K562 (cell line): ENCODE results near the gene POLR2A. TPM values are rescaled to one million over a fixed set of nuclear protein-coding genes. Genes with fewer than 3 reads are reported as not detected.

Experiments used
- CHCHD3 ChIP-seq: fragments of 250-450 bp; sonication (Bioruptor Pico); IDR thresholded peaks from 2 replicates; pipeline ENCODE4 v2.1.2; 2022; ENCODE audit warnings: mild to moderate bottlenecking
- MBD1 ChIP-seq: fragments of 250-450 bp; sonication (Bioruptor Pico); IDR thresholded peaks from 2 replicates; pipeline ENCODE4 v1.8.0; 2022; ENCODE audit warnings: inconsistent platforms
- MGA ChIP-seq: fragments of 450-650 bp; IDR thresholded peaks from 2 replicates; pipeline ENCODE4 v1.6.1; 2016; ENCODE audit warnings: mild to moderate bottlenecking, moderate library complexity
- TCFL5 ChIP-seq: fragments of 250-450 bp; sonication (Bioruptor Pico); conservative IDR thresholded peaks from 2 replicates; pipeline ENCODE4 v1.6.1; 2021; ENCODE audit warnings: mild to moderate bottlenecking, moderate library complexity, matching md5 sums
- ZBTB9 ChIP-seq: fragments of 450-650 bp; formaldehyde crosslinking; IDR thresholded peaks from 2 replicates; pipeline ENCODE4 v1.4.0; 2020; ENCODE audit warnings: mild to moderate bottlenecking, moderate library complexity
- ZC3H11A ChIP-seq: IDR thresholded peaks from 2 replicates; pipeline ENCODE4 v1.6.1; 2012; ENCODE audit warnings: low read depth, low read length, improper control_type of control experiment
- ZNF561 ChIP-seq: fragments of 450-650 bp; formaldehyde crosslinking; conservative IDR thresholded peaks from 2 replicates; pipeline ENCODE4 v1.4.0; 2020; ENCODE audit warnings: mild to moderate bottlenecking, moderate library complexity
- ZNF76 ChIP-seq: fragments of 250-450 bp; sonication (Bioruptor Pico); IDR thresholded peaks from 2 replicates; pipeline ENCODE4 v1.4.0; 2020; ENCODE audit warnings: mild to moderate bottlenecking, moderate library complexity, borderline replicate concordance
- polyA plus RNA-seq, 8 experiments: library from polyadenylated mRNA; depleted of rRNA in 4 of 8; stranded (reverse) in 5 of 8; unstranded in 3 of 8; fragments of >200 nt; fragmentation: Nextera tagmentation in 2 of 8; fragmentation: Illumina TruSeq in 1 of 8; extraction: Ambion mirVana in 2 of 8; extraction: Trizol in 1 of 8; gene quantifications; 2 replicates each; pipeline versions ENCODE4 v1.2.1 to v1.2.3, GENCODE V29; 2011 to 2014; ENCODE audit warnings: inconsistent platforms in 1 of 8, missing spikeins in 1 of 8
- total RNA-seq, 7 experiments: library from RNA; depleted of rRNA in 6 of 7; stranded (reverse); fragments of >200 nt in 6 of 7; fragmentation: Illumina TruSeq in 2 of 7; extraction: Trizol in 2 of 7; gene quantifications; 2 replicates each; pipeline versions ENCODE4 v1.2.1 to v1.2.3, GENCODE V29; 2011 to 2021; ENCODE audit warnings: low replicate concordance in 1 of 7
- TF ChIP-seq, protein P1 (sequence below), 2 experiments: fragments of 450-650 bp; conservative IDR thresholded peaks; 2 replicates each; pipeline ENCODE4 v1.6.1; 2017; ENCODE audit warnings: mild to moderate bottlenecking in 2 of 2, moderate library complexity in 2 of 2

The POLR2A gene
- total and polyA plus RNA-seq, 9 of the 15 experiments (the other 6 are each of a cell fraction or from before 2014, with no cell fraction given) = 1.3 to 109 (median 12.4) TPM

DNA sequence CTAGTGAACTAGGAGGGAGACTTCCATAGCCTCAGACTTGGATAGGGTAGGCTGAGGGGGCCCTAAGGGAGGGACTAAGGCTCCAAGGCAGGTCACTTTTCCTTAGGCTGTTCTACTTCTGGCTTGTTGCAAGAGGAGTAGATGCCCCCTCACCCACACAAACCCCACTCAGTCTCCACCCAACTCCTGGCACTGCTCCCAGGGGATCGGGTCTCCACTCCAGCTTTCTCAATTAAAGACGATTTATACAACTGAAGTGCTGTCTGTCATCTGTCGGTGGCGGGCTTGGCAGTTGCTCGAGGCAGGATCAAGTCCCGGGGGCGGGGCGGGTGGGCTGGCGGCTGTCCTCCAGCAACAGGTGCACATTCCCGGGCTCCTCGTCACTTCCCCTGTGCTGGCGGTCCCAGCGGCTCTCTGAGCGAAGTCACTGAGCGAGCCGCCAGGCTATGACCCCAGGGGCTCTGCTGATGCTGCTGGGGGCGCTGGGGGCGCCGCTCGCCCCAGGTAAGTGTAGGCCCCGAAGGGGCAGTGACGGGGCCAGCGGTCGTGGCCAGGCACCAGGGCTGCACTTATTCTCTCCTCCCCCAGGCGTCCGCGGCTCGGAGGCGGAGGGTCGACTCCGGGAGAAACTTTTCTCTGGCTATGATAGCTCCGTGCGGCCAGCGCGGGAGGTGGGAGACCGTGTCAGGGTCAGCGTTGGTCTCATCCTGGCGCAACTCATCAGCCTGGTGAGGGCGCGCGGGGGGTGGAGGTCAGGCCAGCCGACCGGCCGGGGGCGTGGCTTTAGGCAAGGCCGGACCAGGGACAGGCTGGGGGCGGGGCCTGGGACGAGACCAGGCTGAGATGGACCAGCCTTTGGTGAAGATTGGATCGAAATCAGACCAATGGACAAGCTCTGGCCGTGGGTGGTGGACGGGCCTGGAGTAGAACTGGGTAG is 39.2 kb upstream of the POLR2A start, which contains the start of gene CHRNB1 (continued):
- TF ChIP-seq, protein P1, sequence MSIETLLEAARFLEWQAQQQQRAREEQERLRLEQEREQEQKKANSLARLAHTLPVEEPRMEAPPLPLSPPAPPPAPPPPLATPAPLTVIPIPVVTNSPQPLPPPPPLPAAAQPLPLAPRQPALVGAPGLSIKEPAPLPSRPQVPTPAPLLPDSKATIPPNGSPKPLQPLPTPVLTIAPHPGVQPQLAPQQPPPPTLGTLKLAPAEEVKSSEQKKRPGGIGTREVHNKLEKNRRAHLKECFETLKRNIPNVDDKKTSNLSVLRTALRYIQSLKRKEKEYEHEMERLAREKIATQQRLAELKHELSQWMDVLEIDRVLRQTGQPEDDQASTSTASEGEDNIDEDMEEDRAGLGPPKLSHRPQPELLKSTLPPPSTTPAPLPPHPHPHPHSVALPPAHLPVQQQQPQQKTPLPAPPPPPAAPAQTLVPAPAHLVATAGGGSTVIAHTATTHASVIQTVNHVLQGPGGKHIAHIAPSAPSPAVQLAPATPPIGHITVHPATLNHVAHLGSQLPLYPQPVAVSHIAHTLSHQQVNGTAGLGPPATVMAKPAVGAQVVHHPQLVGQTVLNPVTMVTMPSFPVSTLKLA (conservative IDR thresholded peaks at IDR 0.05) = peak in 1 of 2 experiments; percentile 20; a peak in 1 of 4 replicates
- TF ChIP-seq MBD1 (CRISPR knock-in tag) (no peak), ZNF561 (no peak), ZBTB9 (CRISPR knock-in tag) (no peak), TCFL5 (no peak), ZC3H11A (no peak), CHCHD3 (CRISPR knock-in tag) (no peak), MGA (no peak), ZNF76 (CRISPR knock-in tag) (no peak)
